Testis (tissue), 2 donors: ENCODE data around the gene LCN15.

Experiments used
- POLR2A ChIP-seq: fragments of 450-650 bp; IDR thresholded peaks from one replicate; pipeline ENCODE4 v1.6.1; 2017; ENCODE audit warnings: antibody characterized with exemption, mild to moderate bottlenecking, moderate library complexity
- TF ChIP-seq, protein P1 (sequence below), 3 experiments: fragments of 450-650 bp in 2 of 3; fragments of 200-600 bp in 1 of 3; sonication (generic) in 1 of 3; IDR thresholded peaks; one replicate each; pipeline ENCODE4 v1.5.1; 2016 to 2019; ENCODE audit warnings: antibody characterized with exemption in 3 of 3, mild to moderate bottlenecking in 2 of 3, moderate library complexity in 1 of 3

- TF ChIP-seq, protein P1, sequence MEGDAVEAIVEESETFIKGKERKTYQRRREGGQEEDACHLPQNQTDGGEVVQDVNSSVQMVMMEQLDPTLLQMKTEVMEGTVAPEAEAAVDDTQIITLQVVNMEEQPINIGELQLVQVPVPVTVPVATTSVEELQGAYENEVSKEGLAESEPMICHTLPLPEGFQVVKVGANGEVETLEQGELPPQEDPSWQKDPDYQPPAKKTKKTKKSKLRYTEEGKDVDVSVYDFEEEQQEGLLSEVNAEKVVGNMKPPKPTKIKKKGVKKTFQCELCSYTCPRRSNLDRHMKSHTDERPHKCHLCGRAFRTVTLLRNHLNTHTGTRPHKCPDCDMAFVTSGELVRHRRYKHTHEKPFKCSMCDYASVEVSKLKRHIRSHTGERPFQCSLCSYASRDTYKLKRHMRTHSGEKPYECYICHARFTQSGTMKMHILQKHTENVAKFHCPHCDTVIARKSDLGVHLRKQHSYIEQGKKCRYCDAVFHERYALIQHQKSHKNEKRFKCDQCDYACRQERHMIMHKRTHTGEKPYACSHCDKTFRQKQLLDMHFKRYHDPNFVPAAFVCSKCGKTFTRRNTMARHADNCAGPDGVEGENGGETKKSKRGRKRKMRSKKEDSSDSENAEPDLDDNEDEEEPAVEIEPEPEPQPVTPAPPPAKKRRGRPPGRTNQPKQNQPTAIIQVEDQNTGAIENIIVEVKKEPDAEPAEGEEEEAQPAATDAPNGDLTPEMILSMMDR (IDR thresholded peaks at IDR 0.05), result no peak
- TF ChIP-seq POLR2A, result no peak
These were observed 8.2 kb downstream of the LCN15 start for GRCh38 chr9:136756134-136756438.
